H9 (cell line): Measurements from ENCODE around the gene EHBP1L1. TPM values are rescaled to one million over a fixed set of nuclear protein-coding genes. Genes with fewer than 3 reads are reported as not detected.

Source experiments
- DNase-seq: peaks from one replicate; pipeline ENCODE4 v3.0.0-alpha.2; 2017
- H2AFZ ChIP-seq: one replicate; pipeline ENCODE4 v1.6.1; 2013; ENCODE audit warnings: mild to moderate bottlenecking, low read length, control low read depth, moderate library complexity
- H2AK5ac ChIP-seq: 2 replicates; pipeline ENCODE4 v1.6.1; 2013; ENCODE audit warnings: low read length, control low read depth, mixed read lengths; ENCODE audit not compliant: insufficient read length
- H2BK120ac ChIP-seq: one replicate; pipeline ENCODE4 v1.6.1; 2013; ENCODE audit warnings: low read depth, mild to moderate bottlenecking, low read length, control low read depth, inconsistent platforms; ENCODE audit not compliant: poor library complexity, severe bottlenecking
- H2BK12ac ChIP-seq: 2 replicates; pipeline ENCODE4 v1.6.1; 2013; ENCODE audit warnings: low read length, control low read depth, mixed read lengths, low read depth; ENCODE audit not compliant: insufficient read length
- H2BK15ac ChIP-seq: 2 replicates; pipeline ENCODE4 v1.6.1; 2013; ENCODE audit warnings: low read depth, low read length, control low read depth
- H2BK20ac ChIP-seq: one replicate; pipeline ENCODE4 v1.6.1; 2013; ENCODE audit warnings: low read depth, mild to moderate bottlenecking, low read length, control low read depth, inconsistent platforms; ENCODE audit not compliant: poor library complexity, severe bottlenecking
- H2BK5ac ChIP-seq: 2 replicates; pipeline ENCODE4 v1.6.1; 2013; ENCODE audit warnings: low read length, control low read depth, mixed read lengths; ENCODE audit not compliant: insufficient read length
- H3K14ac ChIP-seq: 2 replicates; pipeline ENCODE4 v1.6.1; 2013; ENCODE audit warnings: low read length, control low read depth; ENCODE audit not compliant: insufficient read depth
- H3K18ac ChIP-seq: 2 replicates; pipeline ENCODE4 v1.6.1; 2013; ENCODE audit warnings: low read depth, mild to moderate bottlenecking, mixed read lengths, low read length, control low read depth; ENCODE audit not compliant: insufficient read length
- H3K23ac ChIP-seq: 2 replicates; pipeline ENCODE4 v1.6.1; 2013; ENCODE audit warnings: low read length, control low read depth, mixed read lengths, low read depth; ENCODE audit not compliant: insufficient read length
- H3K23me2 ChIP-seq: 2 replicates; pipeline ENCODE4 v1.6.1; 2013; ENCODE audit warnings: low read depth, mild to moderate bottlenecking, mixed read lengths, low read length, control low read depth; ENCODE audit not compliant: insufficient read length, poor library complexity, severe bottlenecking
- H3K27ac ChIP-seq: 2 replicates; pipeline ENCODE4 v1.5.1; 2013; ENCODE audit warnings: low read length, control low read depth, mixed read lengths, low read depth; ENCODE audit not compliant: insufficient read length
- H3K27me3 ChIP-seq: 2 replicates; pipeline ENCODE4 v1.6.1; 2013; ENCODE audit warnings: low read length, control low read depth, inconsistent platforms; ENCODE audit not compliant: insufficient read depth
- H3K4ac ChIP-seq: 2 replicates; pipeline ENCODE4 v1.6.1; 2013; ENCODE audit warnings: low read depth, mild to moderate bottlenecking, control low read depth, inconsistent platforms, low read length, moderate library complexity
- H3K4me1 ChIP-seq: 2 replicates; pipeline ENCODE4 v1.6.1; 2013; ENCODE audit warnings: low read length, control low read depth, inconsistent platforms; ENCODE audit not compliant: insufficient read depth
- H3K4me2 ChIP-seq: 2 replicates; pipeline ENCODE4 v1.6.1; 2013; ENCODE audit warnings: low read length, control low read depth, mixed read lengths; ENCODE audit not compliant: insufficient read length, insufficient read depth
- H3K56ac ChIP-seq: 2 replicates; pipeline ENCODE4 v1.6.1; 2013; ENCODE audit warnings: low read depth, mild to moderate bottlenecking, mixed read lengths, low read length, control low read depth; ENCODE audit not compliant: insufficient read length
- H3K79me1 ChIP-seq: 2 replicates; pipeline ENCODE4 v1.6.1; 2013; ENCODE audit warnings: low read depth, mild to moderate bottlenecking, moderate library complexity, low read length, control low read depth, inconsistent platforms; ENCODE audit not compliant: insufficient read depth, poor library complexity, severe bottlenecking
- H3K79me2 ChIP-seq: 2 replicates; pipeline ENCODE4 v1.6.1; 2013; ENCODE audit warnings: low read length, control low read depth, inconsistent platforms; ENCODE audit not compliant: insufficient read depth
- H3K9ac ChIP-seq: 2 replicates; pipeline ENCODE4 v1.6.1; 2013; ENCODE audit warnings: low read length, control low read depth, mixed read lengths; ENCODE audit not compliant: insufficient read length; ENCODE audit errors: extremely low read depth
- H3K9me3 ChIP-seq: one replicate; pipeline ENCODE4 v1.6.1; 2013; ENCODE audit warnings: low read depth, low read length, inconsistent platforms; ENCODE audit not compliant: control insufficient read depth
- H3T11ph ChIP-seq: one replicate; pipeline ENCODE4 v1.6.1; 2013; ENCODE audit warnings: mild to moderate bottlenecking, low read length, control low read depth, inconsistent platforms
- H4K20me1 ChIP-seq: one replicate; pipeline ENCODE4 v1.6.1; 2013; ENCODE audit not compliant: control insufficient read depth, insufficient read length, insufficient read depth
- H4K5ac ChIP-seq: 2 replicates; pipeline ENCODE4 v1.6.1; 2013; ENCODE audit warnings: low read depth, mild to moderate bottlenecking, mixed read lengths, low read length, control low read depth; ENCODE audit not compliant: insufficient read length
- H4K8ac ChIP-seq: replicated peaks from 2 replicates; pipeline ENCODE4 v1.6.1; 2013; ENCODE audit warnings: low read length, control low read depth, mixed read lengths, low read depth; ENCODE audit not compliant: insufficient read length
- H4K91ac ChIP-seq: 2 replicates; pipeline ENCODE4 v1.6.1; 2013; ENCODE audit warnings: low read depth, mild to moderate bottlenecking, moderate library complexity, mixed read lengths, low read length, control low read depth; ENCODE audit not compliant: insufficient read length
- H3K27ac Mint-ChIP-seq, 3 experiments: 2 replicates in 2 of 3; 3 replicates in 1 of 3; pipeline ENCODE4 v1.8.0; 2020 to 2021; ENCODE audit warnings: mixed read lengths in 3 of 3, mild to moderate bottlenecking in 1 of 3, moderate library complexity in 1 of 3
- H3K27me3 Mint-ChIP-seq: 2 replicates; pipeline ENCODE4 v1.8.0; 2021; ENCODE audit warnings: low read depth, mild to moderate bottlenecking, moderate library complexity, mixed read lengths
- H3K36me3 Mint-ChIP-seq, 3 experiments: 2 replicates in 2 of 3; 3 replicates in 1 of 3; pipeline ENCODE4 v1.8.0; 2020 to 2021; ENCODE audit warnings: low read depth in 3 of 3, mixed read lengths in 3 of 3; ENCODE audit not compliant: insufficient read depth in 1 of 3
- H3K4me1 Mint-ChIP-seq, 2 experiments: 2 replicates each; pipeline ENCODE4 v1.8.0; 2020; ENCODE audit warnings: mixed read lengths in 2 of 2
- H3K4me3 Mint-ChIP-seq, 2 experiments: 2 replicates in 1 of 2; 3 replicates in 1 of 2; pipeline ENCODE4 v1.8.0; 2020 to 2021; ENCODE audit warnings: mild to moderate bottlenecking in 2 of 2, mixed read lengths in 2 of 2, moderate library complexity in 1 of 2
- H3K9me3 Mint-ChIP-seq, 2 experiments: 2 replicates in 1 of 2; 3 replicates in 1 of 2; pipeline ENCODE4 v1.8.0; 2020; ENCODE audit warnings: mild to moderate bottlenecking in 2 of 2, mixed read lengths in 2 of 2, moderate library complexity in 1 of 2
- CTCF ChIP-seq: fragments of 200-600 bp; sonication (generic); conservative IDR thresholded peaks from 3 replicates; pipeline ENCODE4 v1.8.0; 2021; ENCODE audit warnings: antibody characterized with exemption, mild to moderate bottlenecking
- WGBS: extraction: QIAGEN DNeasy Blood & Tissue Kit; methylation state at CpG from one replicate; pipeline ENCODE4 v1.1.7; 2013; ENCODE audit warnings: missing lambda C conversion rate, low lambda C conversion rate, mixed read lengths; ENCODE audit not compliant: insufficient read length; ENCODE audit errors: extremely low coverage; 5-methylcytosine and 5-hydroxymethylcytosine counted together
- total RNA-seq: library from RNA; stranded (reverse); gene quantifications from 2 replicates; pipeline ENCODE4 v1.2.1, GENCODE V29; 2021

The EHBP1L1 gene
- total RNA-seq, 1 experiment from 2014 or later, result 13.8 TPM

- no peaks in the 10 kb centered on the region for H3K79me2 ChIP-seq
- H2BK12ac ChIP-seq, result no peak overlapping the region
- H4K5ac ChIP-seq, result no peak overlapping the region
- no peak overlapping the region for H4K8ac ChIP-seq
- no peak overlapping the region for H3K4me2 ChIP-seq
- no peak overlapping the region for H2AFZ ChIP-seq
- Mint-ChIP-seq H3K9me3 (no peaks in the 10 kb centered on the region), H3K27me3 (peaks cover 1% of the 10 kb centered on the region; the same call in 1 of the 2 replicates), H3K4me1 (peaks cover 6 to 20% of the 10 kb centered on the region in 2 experiments), H3K36me3 (peaks cover 5 to 46% (median 44%) of the 10 kb centered on the region in 3 experiments; a peak in 6 of 7 replicates), H3K4me3 (no peak overlapping the region), H3K27ac (no peak overlapping the region; a peak in 1 of 7 replicates)
- H2AK5ac ChIP-seq, result no peak overlapping the region
- no peak overlapping the region for H3K56ac ChIP-seq
- no peaks in the 10 kb centered on the region for H4K20me1 ChIP-seq
- no peak overlapping the region for H4K91ac ChIP-seq
- H3K23ac ChIP-seq, result no peak overlapping the region
- no CpG with 5 or more reads among the region's 1 CpG for WGBS
- no peak overlapping the region for H3K14ac ChIP-seq
- no peak overlapping the region for H2BK15ac ChIP-seq
- H3K4me1 ChIP-seq, result no peaks in the 10 kb centered on the region
- H3T11ph ChIP-seq, result no peak overlapping the region
- H3K9ac ChIP-seq, result no peak overlapping the region
- peaks cover 8% of the 10 kb centered on the region for H3K23me2 ChIP-seq
- no peaks in the 10 kb centered on the region for H3K27me3 ChIP-seq
- DNase-seq, result no peak
- no peak overlapping the region for H3K4ac ChIP-seq
- H3K9me3 ChIP-seq, result no peaks in the 10 kb centered on the region
- TF ChIP-seq CTCF, result no peak
- H3K18ac ChIP-seq, result no peak overlapping the region
- no peak overlapping the region for H2BK20ac ChIP-seq
- no peak overlapping the region for H3K27ac ChIP-seq
- no peak overlapping the region for H2BK120ac ChIP-seq
- H3K79me1 ChIP-seq, result no peaks in the 10 kb centered on the region
- no peak overlapping the region for H2BK5ac ChIP-seq
Measured at GRCh38 chr11:65604258-65604657, 28.4 kb downstream of the EHBP1L1 start.
